HG02852 (cell line): Measurements from ENCODE around the gene SYNE1.
"Not testable (repeated sequence)": the region's sequence is repeated elsewhere in the genome, so short reads cannot be mapped to it uniquely, and the experiment has no call there.

ENCODE experiments used
- ATAC-seq: cut with Tn5 transposase; IDR thresholded peaks from one replicate; pipeline ENCODE4 v1.9.1; 2021; ENCODE audit warnings: mild to moderate bottlenecking, moderate library complexity; ENCODE audit not compliant: unreplicated experiment

Gene SYNE1

DNA sequence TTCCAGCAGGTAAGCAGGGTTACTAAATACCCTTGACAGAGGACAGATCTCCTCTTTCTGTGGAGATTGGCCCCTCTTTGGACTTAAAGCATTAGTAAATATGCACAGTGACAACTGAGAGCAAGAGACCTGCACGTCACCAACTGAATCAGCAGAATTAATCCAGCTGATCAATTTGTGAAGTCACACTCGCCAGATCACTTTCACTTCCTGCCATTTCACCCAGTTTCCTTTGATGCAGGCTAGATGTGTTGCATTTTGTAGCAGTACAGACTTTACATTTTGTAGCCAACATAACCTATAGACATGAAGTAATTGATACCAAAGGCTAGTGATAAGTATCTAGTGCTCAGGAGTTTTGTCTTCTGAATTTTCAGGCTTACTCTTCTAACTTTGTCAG lies 11.9 kb downstream of the SYNE1 start:
- ATAC-seq, result no peak

GRCh38 chr6:152614776-152615175 lies 22.4 kb downstream of the SYNE1 start:
- ATAC-seq, result not testable (repeated sequence)

- ATAC-seq, result no peak
Observed at GRCh38 chr6:152609125-152609670, 28.0 kb downstream of the SYNE1 start.

DNA sequence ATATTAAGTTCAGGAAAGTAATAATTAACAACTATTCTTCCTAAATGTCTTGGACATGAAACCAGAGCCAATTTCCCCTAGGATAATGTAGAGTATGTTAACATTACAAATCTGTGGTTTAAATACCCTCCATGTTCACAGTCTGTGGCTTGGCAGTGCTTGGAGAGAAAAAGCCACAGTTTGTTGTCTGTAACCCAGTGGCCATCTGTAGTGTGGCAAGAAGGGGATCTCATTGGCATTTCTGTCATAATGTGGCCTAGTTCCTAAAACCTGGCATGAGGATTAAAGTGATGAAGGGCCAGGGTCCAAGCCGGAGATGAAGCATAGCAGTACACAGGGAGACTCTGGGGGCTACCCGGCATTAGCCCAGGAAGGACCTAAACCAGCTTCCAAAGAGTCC lies 31.2 kb downstream of the SYNE1 start:
- ATAC-seq, result no peak

DNA sequence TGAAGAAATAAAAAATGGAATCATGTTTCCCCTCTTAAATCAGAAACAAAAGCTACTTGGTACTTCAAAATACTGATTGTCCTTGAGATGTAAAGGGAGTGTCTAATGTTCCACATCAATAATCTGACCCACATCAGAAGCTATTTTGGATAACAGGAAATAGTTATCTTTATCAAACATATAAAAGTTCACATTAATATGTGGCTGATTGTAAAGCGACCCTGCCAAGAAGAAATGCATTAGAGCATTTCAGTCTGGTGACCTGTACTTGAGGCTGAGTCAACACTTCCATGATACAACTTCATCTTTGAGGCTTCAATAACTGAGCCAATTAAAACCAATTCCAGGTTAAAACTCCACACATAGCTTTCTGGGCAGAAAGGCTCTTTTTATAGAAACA lies 31.8 kb downstream of the SYNE1 start:
- ATAC-seq, result no peak

- no peak for ATAC-seq
Observed at GRCh38 chr6:152603911-152604310, 33.3 kb downstream of the SYNE1 start.

DNA sequence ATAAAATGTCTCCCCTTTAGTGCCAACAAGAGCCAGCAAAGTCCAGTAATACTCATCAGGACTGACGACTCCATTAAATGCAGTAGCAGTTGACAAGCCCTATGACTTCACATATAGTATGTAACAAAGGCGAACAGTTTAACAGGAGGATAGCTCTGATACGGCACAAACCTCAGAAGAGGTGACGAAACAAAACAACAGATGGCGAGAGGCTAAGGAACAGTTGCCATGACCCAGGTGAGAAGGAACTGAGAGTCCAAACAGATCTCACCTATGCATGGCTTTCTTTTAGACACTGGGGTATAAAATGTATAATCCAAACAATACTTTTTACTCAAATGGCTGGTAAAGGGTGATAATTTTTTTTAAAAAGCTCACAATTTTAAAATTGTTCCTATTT lies 37.1 kb downstream of the SYNE1 start:
- ATAC-seq, result no peak

GRCh38 chr6:152598901-152599537 lies 38.1 kb downstream of the SYNE1 start:
- ATAC-seq, result no peak

DNA sequence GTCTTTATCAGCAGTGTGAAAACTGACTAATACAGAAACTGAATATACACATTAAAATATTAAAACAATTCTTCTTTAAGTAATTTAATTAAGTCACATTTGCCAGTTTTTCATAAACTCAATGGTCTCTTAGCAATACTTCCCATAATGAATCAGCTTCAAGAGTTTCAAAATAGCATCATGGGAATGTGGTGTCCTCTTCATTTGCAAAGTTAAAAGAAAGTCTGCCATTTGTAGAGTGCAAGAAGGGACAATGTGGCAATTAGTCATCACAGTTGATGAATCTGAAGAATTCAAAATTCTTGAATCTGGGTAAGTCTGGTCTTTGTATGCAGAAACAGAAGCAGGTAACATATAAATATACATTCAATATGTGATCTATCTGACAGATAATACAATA lies 38.7 kb downstream of the SYNE1 start:
- no peak for ATAC-seq

GRCh38 chr6:152596726-152597125 lies 40.4 kb downstream of the SYNE1 start:
- ATAC-seq, result no peak

DNA sequence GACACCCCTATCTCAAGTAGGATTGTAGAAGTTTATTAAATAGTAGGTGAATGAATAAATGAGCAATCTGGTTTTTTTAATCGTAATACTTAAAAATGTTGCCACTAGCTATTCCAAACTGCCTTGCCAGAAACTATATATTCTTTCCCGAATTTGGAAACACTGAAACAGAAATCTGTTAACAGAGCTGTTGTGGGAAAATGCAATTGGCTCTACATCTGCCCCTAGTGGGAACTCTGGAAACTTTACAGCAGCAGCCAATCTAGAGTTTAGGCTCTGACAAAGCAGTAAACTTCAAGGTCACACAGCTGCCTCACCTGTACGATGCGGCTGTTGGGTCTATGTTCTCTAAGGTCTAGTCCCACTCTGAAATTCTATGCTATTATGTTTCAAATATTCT lies 41.7 kb downstream of the SYNE1 start:
- no peak for ATAC-seq

- ATAC-seq, result no peak
Observed at GRCh38 chr6:152594701-152595100, 42.5 kb downstream of the SYNE1 start.

- ATAC-seq, result no peak
Observed at GRCh38 chr6:152588456-152588855, 48.7 kb downstream of the SYNE1 start.

DNA sequence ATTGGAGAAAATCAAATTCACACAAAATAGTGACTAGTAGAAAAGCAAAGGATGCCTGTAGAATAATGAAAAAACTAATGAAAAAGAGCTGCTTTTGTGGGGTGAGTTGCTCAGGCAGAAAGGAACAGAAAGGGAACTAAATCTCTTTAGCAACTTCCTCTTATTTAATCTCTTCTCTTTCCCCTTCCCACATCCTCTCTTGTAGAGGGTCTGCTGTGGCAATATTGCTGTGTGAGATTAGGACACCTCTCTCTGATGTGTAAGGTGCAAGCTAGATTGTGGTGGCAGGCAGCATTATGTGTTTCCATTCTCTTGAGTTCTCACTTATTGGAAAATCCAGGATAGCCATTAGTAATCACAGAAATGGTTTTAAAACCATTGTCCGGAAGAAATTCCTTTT lies 49.7 kb downstream of the SYNE1 start:
- ATAC-seq, result no peak

DNA sequence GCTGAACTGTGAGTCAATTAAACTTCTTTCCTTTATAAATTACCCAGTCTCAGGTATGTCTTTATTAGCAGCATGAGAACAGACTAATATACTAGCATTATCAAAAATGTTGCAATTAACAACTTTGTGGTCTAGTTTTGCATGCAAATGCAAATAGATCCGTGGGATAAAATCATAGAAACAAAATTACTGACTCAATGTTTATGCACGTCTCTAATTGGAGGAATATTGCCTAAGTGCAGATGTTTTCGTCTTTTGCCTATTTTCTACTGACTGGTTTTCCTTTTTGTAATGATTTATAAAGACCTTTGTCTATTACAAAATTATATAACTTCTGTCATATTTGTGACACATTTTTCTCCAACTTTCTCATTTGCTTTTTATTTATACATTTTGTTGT lies 51.9 kb downstream of the SYNE1 start:
- no peak for ATAC-seq

GRCh38 chr6:152583888-152584287 lies 53.3 kb downstream of the SYNE1 start:
- no peak for ATAC-seq

DNA sequence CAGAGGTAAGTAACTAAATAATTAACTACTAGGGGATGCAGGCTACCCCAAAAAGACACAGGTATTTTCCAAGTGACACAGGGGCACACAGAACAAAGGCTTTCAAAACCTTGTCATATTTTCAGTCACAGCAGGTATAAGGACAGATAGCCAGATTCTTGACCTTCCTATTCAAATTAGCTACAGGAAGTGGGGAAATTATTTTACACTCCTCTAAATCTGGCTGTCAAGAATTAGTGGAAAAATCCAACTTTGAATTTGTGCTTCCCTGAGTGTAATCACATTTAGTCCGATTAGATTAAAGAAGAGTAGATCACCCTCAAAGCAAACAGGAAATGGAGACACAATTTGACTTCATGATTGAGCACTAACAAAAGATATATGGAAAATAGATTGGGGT lies 60.6 kb downstream of the SYNE1 start:
- no peak for ATAC-seq

GRCh38 chr6:152575621-152576150 lies 61.5 kb downstream of the SYNE1 start:
- ATAC-seq, result no peak

DNA sequence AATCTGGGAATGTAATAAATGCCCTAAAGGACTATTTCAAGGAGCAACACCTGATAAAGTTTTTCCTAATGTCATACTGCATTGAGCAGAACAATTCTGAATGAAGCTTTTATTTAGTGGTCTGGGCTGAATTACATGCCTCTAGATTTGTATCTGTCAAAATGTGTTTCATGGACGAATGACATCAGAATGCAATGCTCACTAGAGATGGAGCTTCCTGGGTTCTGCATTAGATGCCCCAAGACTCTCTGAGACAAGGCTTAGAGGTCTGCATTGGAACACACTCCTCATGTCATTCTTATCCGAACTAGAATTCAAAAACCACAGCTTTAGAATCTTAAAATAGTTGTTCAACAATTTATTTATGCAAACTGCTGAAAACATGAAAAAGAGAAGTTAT lies 62.0 kb downstream of the SYNE1 start:
- ATAC-seq, result no peak

- ATAC-seq, result no peak
Observed at GRCh38 chr6:152573762-152574161, 63.4 kb downstream of the SYNE1 start.

GRCh38 chr6:152572338-152573088 lies 64.6 kb downstream of the SYNE1 start:
- ATAC-seq, result no peak

- ATAC-seq, result no peak
Observed at GRCh38 chr6:152571943-152572337, 65.2 kb downstream of the SYNE1 start.
